DMS153 treated with DMSO at 0.1 percent for 48 hours (cell line): ENCODE results near the gene WIZ.

ENCODE experiments used
- DNase-seq: peaks from one replicate; lab custom pipeline; 2025; ENCODE audit not compliant: unreplicated experiment; lab: John Stamatoyannopoulos, UW

Gene WIZ

GRCh38 chr19:15445807-15446376 lies 3.9 kb downstream of the WIZ start:
- no peak for DNase-seq

GRCh38 chr19:15445227-15445605 lies 4.5 kb downstream of the WIZ start:
- no peak for DNase-seq

GRCh38 chr19:15444505-15445226 lies 5.1 kb downstream of the WIZ start:
- DNase-seq, result no peak

- DNase-seq, result no peak
Measured at GRCh38 chr19:15443838-15444237, 5.9 kb downstream of the WIZ start.

GRCh38 chr19:15443325-15443724 lies 6.4 kb downstream of the WIZ start:
- no peak for DNase-seq

GRCh38 chr19:15442142-15442920 lies 7.4 kb downstream of the WIZ start:
- DNase-seq, result no peak

GRCh38 chr19:15441317-15441716 lies 8.4 kb downstream of the WIZ start:
- DNase-seq, result no peak

GRCh38 chr19:15439821-15440641 lies 9.7 kb downstream of the WIZ start:
- DNase-seq, result no peak

GRCh38 chr19:15439078-15439799 lies 10.5 kb downstream of the WIZ start:
- DNase-seq, result no peak

- DNase-seq, result no peak
Measured at GRCh38 chr19:15438577-15438976, 11.2 kb downstream of the WIZ start.

- DNase-seq, result no peak
Measured at GRCh38 chr19:15438124-15438496, 11.6 kb downstream of the WIZ start.

- no peak for DNase-seq
Measured at GRCh38 chr19:15437355-15438123, 12.2 kb downstream of the WIZ start.

- no peak for DNase-seq
Measured at GRCh38 chr19:15436826-15437110, 13.0 kb downstream of the WIZ start.

GRCh38 chr19:15436012-15436825 lies 13.5 kb downstream of the WIZ start:
- DNase-seq, result no peak

GRCh38 chr19:15433519-15434069 lies 16.2 kb downstream of the WIZ start:
- no peak for DNase-seq

GRCh38 chr19:15432629-15433518 lies 16.9 kb downstream of the WIZ start:
- DNase-seq, result peak; percentile 59

- no peak for DNase-seq
Measured at GRCh38 chr19:15432018-15432494, 17.7 kb downstream of the WIZ start.
